Cardiac fibroblast (primary cell): ENCODE results near the gene MIDN.
"Not testable (repeated sequence)": the region's sequence is repeated elsewhere in the genome, so short reads cannot be mapped to it uniquely, and the experiment has no call there.

Source experiments
- DNase-seq, 2 donors: peaks; one replicate each; pipeline versions ENCODE4 v3.0.0 to v3.0.0-alpha.2; 2010; ENCODE audit warnings: low read depth in 2 of 2
- H3K4me3 ChIP-seq, 2 donors: replicated peaks in 1 of 2; 1 replicate in 1 of 2; 2 replicates in 1 of 2; pipeline ENCODE4 v1.5.1; 2011; ENCODE audit warnings: low read depth in 2 of 2, low read length in 2 of 2, mild to moderate bottlenecking in 2 of 2, moderate library complexity in 1 of 2
- TF ChIP-seq, protein P1 (sequence below): IDR thresholded peaks from one replicate; pipeline ENCODE4 v1.5.1; 2011; ENCODE audit warnings: low read depth, mild to moderate bottlenecking, low read length, inconsistent platforms

Gene MIDN

GRCh38 chr19:1245494-1246264 is 2.7 kb upstream of the MIDN start:
- TF ChIP-seq, protein P1, sequence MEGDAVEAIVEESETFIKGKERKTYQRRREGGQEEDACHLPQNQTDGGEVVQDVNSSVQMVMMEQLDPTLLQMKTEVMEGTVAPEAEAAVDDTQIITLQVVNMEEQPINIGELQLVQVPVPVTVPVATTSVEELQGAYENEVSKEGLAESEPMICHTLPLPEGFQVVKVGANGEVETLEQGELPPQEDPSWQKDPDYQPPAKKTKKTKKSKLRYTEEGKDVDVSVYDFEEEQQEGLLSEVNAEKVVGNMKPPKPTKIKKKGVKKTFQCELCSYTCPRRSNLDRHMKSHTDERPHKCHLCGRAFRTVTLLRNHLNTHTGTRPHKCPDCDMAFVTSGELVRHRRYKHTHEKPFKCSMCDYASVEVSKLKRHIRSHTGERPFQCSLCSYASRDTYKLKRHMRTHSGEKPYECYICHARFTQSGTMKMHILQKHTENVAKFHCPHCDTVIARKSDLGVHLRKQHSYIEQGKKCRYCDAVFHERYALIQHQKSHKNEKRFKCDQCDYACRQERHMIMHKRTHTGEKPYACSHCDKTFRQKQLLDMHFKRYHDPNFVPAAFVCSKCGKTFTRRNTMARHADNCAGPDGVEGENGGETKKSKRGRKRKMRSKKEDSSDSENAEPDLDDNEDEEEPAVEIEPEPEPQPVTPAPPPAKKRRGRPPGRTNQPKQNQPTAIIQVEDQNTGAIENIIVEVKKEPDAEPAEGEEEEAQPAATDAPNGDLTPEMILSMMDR, result no peak
- no peak for DNase-seq
- no peak overlapping the region for H3K4me3 ChIP-seq

GRCh38 chr19:1246265-1247087 is 1.9 kb upstream of the MIDN start:
- H3K4me3 ChIP-seq, DNase-seq: not testable (repeated sequence)

DNA sequence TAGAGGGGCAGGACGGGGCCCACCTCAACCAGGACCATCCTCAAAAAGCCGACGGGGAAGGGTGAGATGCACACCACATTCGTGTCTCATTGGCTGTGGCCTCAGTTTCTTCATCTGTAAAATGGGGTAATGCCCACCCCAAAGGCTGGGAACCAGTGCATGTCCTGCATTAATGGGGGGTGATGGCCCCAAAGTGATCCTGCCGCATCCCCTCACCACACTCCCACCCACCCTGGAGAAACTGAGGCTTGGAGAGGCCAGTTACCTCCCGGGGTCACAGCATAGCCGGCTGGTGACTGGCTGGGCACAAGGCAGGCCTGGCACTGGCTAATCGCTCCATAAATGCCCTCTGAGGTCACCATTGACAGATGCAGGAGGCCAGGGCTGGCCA is 640 bp upstream of the MIDN start:
- peak overlapping the region; percentile 42 to 74 for H3K4me3 ChIP-seq

DNA sequence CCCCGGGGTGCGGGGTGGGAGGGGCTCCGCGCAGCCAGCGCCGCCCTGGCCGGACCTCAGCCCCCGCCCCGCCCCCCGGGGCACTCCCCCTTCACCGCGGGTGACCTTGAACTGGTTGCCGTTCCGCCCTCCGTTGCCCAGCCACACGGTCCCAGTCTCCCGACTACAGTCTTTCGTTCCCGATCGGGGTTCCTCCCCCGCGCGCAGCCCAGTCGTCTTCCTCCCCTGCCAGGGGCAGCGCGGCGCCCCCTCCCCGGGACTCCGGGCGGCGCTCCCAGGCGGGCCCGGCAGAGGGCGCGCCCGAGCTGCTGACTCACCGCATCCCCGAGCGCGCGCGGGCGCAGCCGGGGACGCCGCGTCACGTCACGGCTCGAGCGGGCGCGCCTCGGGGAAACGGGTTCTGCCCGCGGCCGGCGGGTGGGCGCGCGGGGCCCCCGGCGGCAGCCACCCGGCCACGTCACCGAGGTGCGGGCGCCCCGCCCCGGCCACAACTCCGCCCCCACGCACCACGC is 459 bp downstream of the MIDN start:
- peak overlapping the region; percentile 64 to 74 for H3K4me3 ChIP-seq
- TF ChIP-seq, protein P1, result peak; percentile 29
- peak in 1 of 2 donors; percentile 86 for DNase-seq

More for the DNA sequence above, 640 bp upstream of the MIDN start:
- DNase-seq, result no peak
- TF ChIP-seq, protein P1, result no peak

GRCh38 chr19:1249298-1249989 is 1.1 kb downstream of the MIDN start:
- TF ChIP-seq, protein P1, result no peak
- peak; percentile 96 to 98 for DNase-seq
- H3K4me3 ChIP-seq, result peak overlapping the region; percentile 61 to 74

DNA sequence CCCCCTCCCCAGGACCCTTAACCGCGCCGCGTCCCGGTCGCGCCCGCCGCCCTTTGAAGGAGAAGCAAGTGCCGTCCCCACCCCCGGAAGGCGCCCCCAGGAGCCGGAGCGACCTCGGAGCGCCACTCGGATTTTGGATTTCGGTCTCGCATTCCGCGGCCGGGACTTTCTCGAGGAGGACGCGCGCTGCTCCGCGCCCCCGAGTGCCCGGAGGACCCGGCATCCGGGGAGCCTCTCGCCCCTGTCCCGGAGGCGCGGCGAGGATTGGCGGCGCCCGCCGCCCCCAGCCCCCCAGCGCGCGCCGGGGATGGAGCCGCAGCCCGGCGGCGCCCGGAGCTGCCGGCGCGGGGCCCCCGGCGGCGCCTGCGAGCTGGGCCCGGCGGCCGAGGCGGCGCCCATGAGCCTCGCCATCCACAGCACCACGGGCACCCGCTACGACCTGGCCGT is 1.6 kb downstream of the MIDN start:
- TF ChIP-seq, protein P1, result no peak
- no peak for DNase-seq
- peak overlapping the region; percentile 67 to 81 for H3K4me3 ChIP-seq
